DMS 273 treated with DMSO at 0.1 percent for 48 hours (cell line): ENCODE results near the gene PTGDS.

Experiments used
- DNase-seq: peaks from one replicate; lab custom pipeline; 2025; lab: John Stamatoyannopoulos, UW

Gene PTGDS

GRCh38 chr9:136958898-136959850 is 18.1 kb upstream of the PTGDS start:
- DNase-seq = no peak

GRCh38 chr9:136960212-136960937 is 16.9 kb upstream of the PTGDS start:
- no peak for DNase-seq

GRCh38 chr9:136960938-136961275 is 16.4 kb upstream of the PTGDS start:
- no peak for DNase-seq

GRCh38 chr9:136961279-136962065 is 15.8 kb upstream of the PTGDS start:
- peak; percentile 17 for DNase-seq

- no peak for DNase-seq
Measured at GRCh38 chr9:136962163-136962562, 15.1 kb upstream of the PTGDS start.

- DNase-seq = no peak
Measured at GRCh38 chr9:136962701-136963248, 14.5 kb upstream of the PTGDS start.

GRCh38 chr9:136963341-136963740 is 14.0 kb upstream of the PTGDS start:
- DNase-seq = no peak

- DNase-seq = no peak
Measured at GRCh38 chr9:136963751-136964150, 13.6 kb upstream of the PTGDS start.

GRCh38 chr9:136964171-136964689 is 13.1 kb upstream of the PTGDS start:
- no peak for DNase-seq

- no peak for DNase-seq
Measured at GRCh38 chr9:136964833-136965422, 12.4 kb upstream of the PTGDS start.

GRCh38 chr9:136965771-136966484 is 11.4 kb upstream of the PTGDS start:
- DNase-seq = no peak

GRCh38 chr9:136968333-136969127 is 8.8 kb upstream of the PTGDS start:
- no peak for DNase-seq

GRCh38 chr9:136969150-136969549 is 8.2 kb upstream of the PTGDS start:
- DNase-seq = no peak

GRCh38 chr9:136969774-136970173 is 7.5 kb upstream of the PTGDS start:
- no peak for DNase-seq

- DNase-seq = no peak
Measured at GRCh38 chr9:136970361-136970760, 6.9 kb upstream of the PTGDS start.

- DNase-seq = no peak
Measured at GRCh38 chr9:136971746-136972145, 5.6 kb upstream of the PTGDS start.

- no peak for DNase-seq
Measured at GRCh38 chr9:136972335-136972734, 5.0 kb upstream of the PTGDS start.

- no peak for DNase-seq
Measured at GRCh38 chr9:136972743-136973142, 4.6 kb upstream of the PTGDS start.

GRCh38 chr9:136973618-136974617 is 3.4 kb upstream of the PTGDS start:
- no peak for DNase-seq
